GM18502 (cell line): ENCODE data around the gene LZTR1.

Experiments used
- ATAC-seq: cut with Tn5 transposase; IDR thresholded peaks from one replicate; pipeline ENCODE4 v1.9.1; 2021; ENCODE audit warnings: mild to moderate bottlenecking; ENCODE audit not compliant: unreplicated experiment, poor library complexity

Gene LZTR1

GRCh38 chr22:21012446-21013407 lies 30.6 kb downstream of the LZTR1 start:
- ATAC-seq = no peak

GRCh38 chr22:21013657-21014201 lies 31.6 kb downstream of the LZTR1 start:
- peak; percentile 21 for ATAC-seq

GRCh38 chr22:21014202-21014725 lies 32.2 kb downstream of the LZTR1 start:
- ATAC-seq = peak; percentile 87

GRCh38 chr22:21014726-21015465 lies 32.8 kb downstream of the LZTR1 start, which contains the start of gene P2RX6:
Gene P2RX6 (plus strand): TSS chr22:21015165. CDS start chr22:21015175, 10 bp downstream.
- ATAC-seq = no peak

- ATAC-seq = no peak
Observed at GRCh38 chr22:21015466-21016006, 33.4 kb downstream of the LZTR1 start.

GRCh38 chr22:21016644-21017420 lies 34.7 kb downstream of the LZTR1 start:
- ATAC-seq = no peak

GRCh38 chr22:21018314-21018713 lies 36.2 kb downstream of the LZTR1 start:
- no peak for ATAC-seq

- ATAC-seq = no peak
Observed at GRCh38 chr22:21020802-21021429, 38.8 kb downstream of the LZTR1 start.

GRCh38 chr22:21022507-21022906 lies 40.4 kb downstream of the LZTR1 start:
- ATAC-seq = no peak

GRCh38 chr22:21022955-21023614 lies 41.0 kb downstream of the LZTR1 start:
- ATAC-seq = no peak

GRCh38 chr22:21025266-21025665 lies 43.2 kb downstream of the LZTR1 start:
- no peak for ATAC-seq

- ATAC-seq = no peak
Observed at GRCh38 chr22:21025763-21026755, 44.0 kb downstream of the LZTR1 start.

- ATAC-seq = no peak
Observed at GRCh38 chr22:21026783-21027692, 44.9 kb downstream of the LZTR1 start.

GRCh38 chr22:21028277-21029251 lies 46.5 kb downstream of the LZTR1 start:
- no peak for ATAC-seq

- ATAC-seq = no peak
Observed at GRCh38 chr22:21029486-21030025, 47.5 kb downstream of the LZTR1 start.
